Neural progenitor cell (in vitro differentiated cells): ENCODE results near the gene TEPSIN. TPM values are rescaled to one million over a fixed set of nuclear protein-coding genes. Genes with fewer than 3 reads are reported as not detected.

Source experiments
- DNase-seq: peaks from one replicate; pipeline ENCODE4 v3.0.0-alpha.2; 2016; ENCODE audit warnings: low spot score
- H2AFZ ChIP-seq: fragments of 200-600 bp; sonication (generic); replicated peaks from 2 replicates; pipeline ENCODE4 v1.6.1; 2016; ENCODE audit warnings: antibody characterized with exemption
- H3F3A ChIP-seq: fragments of 200-600 bp; sonication (generic); 2 replicates; pipeline ENCODE4 v1.6.1; 2016; ENCODE audit warnings: antibody characterized with exemption, low read depth
- H3K27ac ChIP-seq: fragments of 200-600 bp; sonication (generic); 2 replicates; pipeline ENCODE4 v1.5.1; 2016; ENCODE audit warnings: mild to moderate bottlenecking
- H3K27me3 ChIP-seq: fragments of 200-600 bp; sonication (generic); 2 replicates; pipeline ENCODE4 v1.6.1; 2016; ENCODE audit warnings: mild to moderate bottlenecking, moderate library complexity
- H3K36me3 ChIP-seq: fragments of 200-600 bp; sonication (generic); 2 replicates; pipeline ENCODE4 v1.5.1; 2016
- H3K4me1 ChIP-seq: fragments of 200-600 bp; sonication (generic); 2 replicates; pipeline ENCODE4 v1.6.1; 2016; ENCODE audit warnings: mixed run types
- H3K4me2 ChIP-seq: fragments of 200-600 bp; sonication (generic); 2 replicates; pipeline ENCODE4 v1.6.1; 2016
- H3K4me3 ChIP-seq: fragments of 200-600 bp; sonication (generic); 2 replicates; pipeline ENCODE4 v1.5.1; 2016
- H3K79me2 ChIP-seq: fragments of 200-600 bp; sonication (generic); 2 replicates; pipeline ENCODE4 v1.6.1; 2016; ENCODE audit warnings: low read depth
- H3K9ac ChIP-seq: fragments of 200-600 bp; sonication (generic); 2 replicates; pipeline ENCODE4 v1.6.1; 2016
- H3K9me3 ChIP-seq: fragments of 200-600 bp; sonication (generic); 2 replicates; pipeline ENCODE4 v1.5.1; 2016; ENCODE audit warnings: low read depth
- H4K20me1 ChIP-seq: fragments of 200-600 bp; sonication (generic); 2 replicates; pipeline ENCODE4 v1.6.1; 2016; ENCODE audit warnings: low read depth
- H3K27ac Mint-ChIP-seq: 3 replicates; pipeline ENCODE4 v1.8.0; 2021; ENCODE audit warnings: mixed read lengths
- H3K27me3 Mint-ChIP-seq: 2 replicates; pipeline ENCODE4 v1.8.0; 2022; ENCODE audit warnings: low read depth, mild to moderate bottlenecking, inconsistent platforms, moderate library complexity, mixed read lengths; ENCODE audit not compliant: insufficient read depth
- H3K36me3 Mint-ChIP-seq: 3 replicates; pipeline ENCODE4 v1.8.0; 2021; ENCODE audit warnings: mixed read lengths
- H3K4me1 Mint-ChIP-seq: 3 replicates; pipeline ENCODE4 v1.8.0; 2021; ENCODE audit warnings: mixed read lengths
- H3K4me3 Mint-ChIP-seq: 3 replicates; pipeline ENCODE4 v1.8.0; 2021; ENCODE audit warnings: mild to moderate bottlenecking, moderate library complexity, mixed read lengths
- H3K9me3 Mint-ChIP-seq: 3 replicates; pipeline ENCODE4 v1.8.0; 2020; ENCODE audit warnings: mixed read lengths
- CTCF ChIP-seq: fragments of 200-600 bp; sonication (generic); IDR thresholded peaks from 2 replicates; pipeline ENCODE4 v1.5.1; 2017; ENCODE audit warnings: antibody characterized with exemption, mild to moderate bottlenecking
- EZH2 ChIP-seq: fragments of 200-600 bp; sonication (generic); IDR thresholded peaks from 2 replicates; pipeline ENCODE4 v1.6.1; 2017; ENCODE audit warnings: antibody characterized with exemption, mild to moderate bottlenecking, moderate library complexity
- EZH2phosphoT487 ChIP-seq: fragments of 200-600 bp; sonication (generic); IDR thresholded peaks from 2 replicates; pipeline ENCODE4 v1.6.1; 2017; ENCODE audit warnings: antibody characterized with exemption
- total RNA-seq: library from RNA; depleted of rRNA; stranded (reverse); fragments of >200 nt; gene quantifications from 2 replicates; pipeline ENCODE4 v1.2.3, GENCODE V29; 2015; ENCODE audit warnings: low replicate concordance

TEPSIN gene
- total RNA-seq, 1 donor from 2014 or later, result 20.6 TPM

GRCh38 chr17:81282876-81283275, 44.0 kb upstream of the TEPSIN start:
- Mint-ChIP-seq H3K4me1 (peaks cover 13% of the 10 kb centered on the region), H3K27me3 (peaks cover 2% of the 10 kb centered on the region), H3K27ac (no peak overlapping the region), H3K36me3 (peaks cover 4% of the 10 kb centered on the region), H3K9me3 (no peaks in the 10 kb centered on the region), H3K4me3 (no peak overlapping the region)
- Histone ChIP-seq H3K4me1 (peaks cover 12% of the 10 kb centered on the region), H3K9me3 (no peaks in the 10 kb centered on the region), H3K79me2 (peaks cover 7% of the 10 kb centered on the region), H3K4me2 (no peak overlapping the region), H4K20me1 (peaks cover 14% of the 10 kb centered on the region), H3F3A (no peaks in the 10 kb centered on the region), H3K4me3 (no peak overlapping the region), H3K27me3 (no peaks in the 10 kb centered on the region), H3K9ac (no peak overlapping the region), H2AFZ (no peak overlapping the region), H3K36me3 (no peaks in the 10 kb centered on the region), H3K27ac (no peak overlapping the region)
- TF ChIP-seq EZH2 (no peak), EZH2phosphoT487 (no peak), CTCF (no peak)
- no peak for DNase-seq

GRCh38 chr17:81282141-81282540, 43.3 kb upstream of the TEPSIN start:
- no peaks in the 10 kb centered on the region for H3F3A ChIP-seq
- no peaks in the 10 kb centered on the region for H3K27me3 ChIP-seq
- peaks cover 12% of the 10 kb centered on the region for H3K4me1 ChIP-seq
- peaks cover 2% of the 10 kb centered on the region for H3K27me3 Mint-ChIP-seq
- no peaks in the 10 kb centered on the region for H3K36me3 ChIP-seq
- no peak overlapping the region for H3K27ac ChIP-seq
- no peak overlapping the region for H3K4me2 ChIP-seq
- H3K36me3 Mint-ChIP-seq, result peaks cover 4% of the 10 kb centered on the region
- no peaks in the 10 kb centered on the region for H3K9me3 ChIP-seq
- no peak for DNase-seq
- no peaks in the 10 kb centered on the region for H3K9me3 Mint-ChIP-seq
- H2AFZ ChIP-seq, result no peak overlapping the region
- H3K79me2 ChIP-seq, result peaks cover 7% of the 10 kb centered on the region
- TF ChIP-seq CTCF, result no peak
- TF ChIP-seq EZH2phosphoT487, result no peak
- no peak for TF ChIP-seq EZH2
- H3K4me3 ChIP-seq, result no peak overlapping the region
- peaks cover 14% of the 10 kb centered on the region for H4K20me1 ChIP-seq
- H3K4me1 Mint-ChIP-seq, result peaks cover 13% of the 10 kb centered on the region
- no peak overlapping the region for H3K4me3 Mint-ChIP-seq
- H3K9ac ChIP-seq, result no peak overlapping the region
- no peak overlapping the region for H3K27ac Mint-ChIP-seq

- TF ChIP-seq CTCF, result no peak
- TF ChIP-seq EZH2, result no peak
- TF ChIP-seq EZH2phosphoT487, result no peak
- no peak overlapping the region for H3K9ac ChIP-seq
- peaks cover 6% of the 10 kb centered on the region for H3K36me3 Mint-ChIP-seq
- no peak overlapping the region for H3K4me3 ChIP-seq
- no peaks in the 10 kb centered on the region for H3K36me3 ChIP-seq
- no peak overlapping the region for H2AFZ ChIP-seq
- H3K4me1 Mint-ChIP-seq, result peaks cover 7% of the 10 kb centered on the region
- peaks cover 4% of the 10 kb centered on the region for H3K27me3 Mint-ChIP-seq
- peaks cover 7% of the 10 kb centered on the region for H3K79me2 ChIP-seq
- no peaks in the 10 kb centered on the region for H3K27me3 ChIP-seq
- H3K4me2 ChIP-seq, result no peak overlapping the region
- no peaks in the 10 kb centered on the region for H3K9me3 ChIP-seq
- no peak overlapping the region for H3K27ac Mint-ChIP-seq
- DNase-seq, result no peak
- no peak overlapping the region for H3K27ac ChIP-seq
- H3K4me1 ChIP-seq, result peaks cover 11% of the 10 kb centered on the region
- no peaks in the 10 kb centered on the region for H3F3A ChIP-seq
- no peak overlapping the region for H3K4me3 Mint-ChIP-seq
- no peaks in the 10 kb centered on the region for H3K9me3 Mint-ChIP-seq
- H4K20me1 ChIP-seq, result peaks cover 8% of the 10 kb centered on the region
Observed at GRCh38 chr17:81280571-81280970, 41.7 kb upstream of the TEPSIN start.
